NCI-H128 (cell line): ENCODE data around the gene SYTL3.
A peak's percentile ranks its signal among the peaks of the same experiment; 100 is the strongest.

Source experiments
- DNase-seq: peaks from one replicate; lab custom pipeline; 2025; ENCODE audit not compliant: unreplicated experiment; lab: John Stamatoyannopoulos, UW

Gene SYTL3

GRCh38 chr6:158770533-158771330 is 120.9 kb downstream of the SYTL3 start:
- no peak for DNase-seq

GRCh38 chr6:158771399-158772152 is 121.7 kb downstream of the SYTL3 start:
- no peak for DNase-seq

- DNase-seq = no peak
Measured at GRCh38 chr6:158772172-158772571, 122.3 kb downstream of the SYTL3 start.

GRCh38 chr6:158772851-158773371 is 123.1 kb downstream of the SYTL3 start:
- no peak for DNase-seq

- DNase-seq = no peak
Measured at GRCh38 chr6:158773581-158774449, 124.0 kb downstream of the SYTL3 start.

GRCh38 chr6:158774717-158775449 is 125.0 kb downstream of the SYTL3 start:
- no peak for DNase-seq

GRCh38 chr6:158775832-158776231 is 126.0 kb downstream of the SYTL3 start:
- no peak for DNase-seq

- no peak for DNase-seq
Measured at GRCh38 chr6:158776737-158777136, 126.9 kb downstream of the SYTL3 start.

- DNase-seq = no peak
Measured at GRCh38 chr6:158777510-158777909, 127.7 kb downstream of the SYTL3 start.

- no peak for DNase-seq
Measured at GRCh38 chr6:158778005-158778527, 128.2 kb downstream of the SYTL3 start.

- DNase-seq = no peak
Measured at GRCh38 chr6:158780246-158780884, 130.5 kb downstream of the SYTL3 start.

- DNase-seq = no peak
Measured at GRCh38 chr6:158780988-158781691, 131.3 kb downstream of the SYTL3 start.

GRCh38 chr6:158781692-158782373 is 132.0 kb downstream of the SYTL3 start:
- DNase-seq = no peak

GRCh38 chr6:158782432-158783166 is 132.7 kb downstream of the SYTL3 start:
- DNase-seq = peak; percentile 51

GRCh38 chr6:158783167-158783450 is 133.3 kb downstream of the SYTL3 start:
- no peak for DNase-seq

GRCh38 chr6:158783851-158784250 is 134.0 kb downstream of the SYTL3 start:
- DNase-seq = no peak

GRCh38 chr6:158784505-158784904 is 134.7 kb downstream of the SYTL3 start:
- no peak for DNase-seq

- no peak for DNase-seq
Measured at GRCh38 chr6:158785036-158785435, 135.2 kb downstream of the SYTL3 start.
